CD14-positive monocyte (primary cell): ENCODE measurements around the gene RAX. TPM values are rescaled to one million over a fixed set of nuclear protein-coding genes. Genes with fewer than 3 reads are reported as not detected.

Experiments used
- DNase-seq, 3 donors: peaks; one replicate each; pipeline ENCODE4 v3.0.0-alpha.2; 2011 to 2022
- H2AFZ ChIP-seq: 2 replicates; pipeline ENCODE4 v1.6.0; 2012; ENCODE audit warnings: mild to moderate bottlenecking, low read depth, low read length, inconsistent platforms; ENCODE audit not compliant: insufficient read depth, poor library complexity, severe bottlenecking
- H3K27ac ChIP-seq, 2 donors: 1 replicate in 1 of 2; 2 replicates in 1 of 2; pipeline ENCODE4 v1.5.1; 2012 to 2013; ENCODE audit warnings: low read length in 2 of 2, control low read depth in 1 of 2, inconsistent platforms in 1 of 2, low read depth in 1 of 2, mild to moderate bottlenecking in 1 of 2
- H3K27me3 ChIP-seq, 2 donors: one replicate each; pipeline versions ENCODE4 v1.6.0 to v1.6.1; 2011 to 2013; ENCODE audit warnings: low read length in 2 of 2; ENCODE audit not compliant: control insufficient read depth in 2 of 2, insufficient read depth in 2 of 2
- H3K36me3 ChIP-seq, 2 donors: replicated peaks in 1 of 2; 1 replicate in 1 of 2; 2 replicates in 1 of 2; pipeline versions ENCODE4 v1.5.1 to v1.6.1; 2012 to 2013; ENCODE audit warnings: low read length in 2 of 2, control low read depth in 1 of 2, inconsistent platforms in 1 of 2, mild to moderate bottlenecking in 1 of 2; ENCODE audit not compliant: insufficient read depth in 2 of 2, control insufficient read depth in 1 of 2
- H3K4me1 ChIP-seq, 2 donors: 1 replicate in 1 of 2; 2 replicates in 1 of 2; pipeline versions ENCODE4 v1.5.1 to v1.6.1; 2012 to 2013; ENCODE audit warnings: low read length in 2 of 2, control low read depth in 1 of 2, inconsistent platforms in 1 of 2, mild to moderate bottlenecking in 1 of 2, moderate library complexity in 1 of 2; ENCODE audit not compliant: insufficient read depth in 2 of 2, control insufficient read depth in 1 of 2
- H3K4me2 ChIP-seq: replicated peaks from 2 replicates; pipeline ENCODE3; 2012; ENCODE audit warnings: low read length, moderate library complexity, mild to moderate bottlenecking; ENCODE audit not compliant: poor library complexity, severe bottlenecking; ENCODE audit errors: extremely low read depth
- H3K4me3 ChIP-seq, 3 experiments: fragments of 200-600 bp in 1 of 3; sonication (generic) in 1 of 3; replicated peaks in 1 of 3; 1 replicate in 2 of 3; 2 replicates in 1 of 3; pipeline ENCODE4 v1.5.1; 2011 to 2013; ENCODE audit warnings: low read length in 3 of 3, mild to moderate bottlenecking in 3 of 3, control low read depth in 2 of 3, low read depth in 2 of 3, inconsistent platforms in 1 of 3, moderate library complexity in 1 of 3
- H3K79me2 ChIP-seq: 2 replicates; pipeline ENCODE4 v1.6.0; 2012; ENCODE audit warnings: mild to moderate bottlenecking, control low read depth, inconsistent platforms, low read length, moderate library complexity; ENCODE audit not compliant: insufficient read depth
- H3K9ac ChIP-seq: 2 replicates; pipeline ENCODE4 v1.6.0; 2017; ENCODE audit warnings: low read length, mild to moderate bottlenecking; ENCODE audit not compliant: insufficient read depth, poor library complexity, severe bottlenecking
- H3K9me3 ChIP-seq, 2 donors: replicated peaks in 1 of 2; 1 replicate in 1 of 2; 2 replicates in 1 of 2; pipeline versions ENCODE4 v1.5.1 to v1.6.1; 2012 to 2013; ENCODE audit warnings: low read length in 2 of 2, control low read depth in 1 of 2; ENCODE audit not compliant: control insufficient read depth in 1 of 2, insufficient read depth in 1 of 2
- H4K20me1 ChIP-seq: 2 replicates; pipeline ENCODE4 v1.6.0; 2012; ENCODE audit warnings: mild to moderate bottlenecking, low read length, control low read depth, moderate library complexity; ENCODE audit not compliant: insufficient read depth
- H3K27ac Mint-ChIP-seq, 7 donors: one replicate each; pipeline ENCODE4 v1.8.0; 2020; ENCODE audit warnings: mild to moderate bottlenecking in 7 of 7, mixed read lengths in 7 of 7, moderate library complexity in 6 of 7, inconsistent platforms in 2 of 7
- H3K27me3 Mint-ChIP-seq, 3 donors: one replicate each; pipeline ENCODE4 v1.8.0; 2021 to 2022; ENCODE audit warnings: low read depth in 3 of 3, mild to moderate bottlenecking in 3 of 3, mixed read lengths in 3 of 3, moderate library complexity in 3 of 3, inconsistent platforms in 1 of 3
- H3K36me3 Mint-ChIP-seq, 2 donors: one replicate each; pipeline ENCODE4 v1.8.0; 2020; ENCODE audit warnings: mixed read lengths in 2 of 2, inconsistent platforms in 1 of 2, mild to moderate bottlenecking in 1 of 2
- H3K4me1 Mint-ChIP-seq: one replicate; pipeline ENCODE4 v1.8.0; 2020; ENCODE audit warnings: mild to moderate bottlenecking, mixed read lengths
- H3K4me3 Mint-ChIP-seq, 2 donors: one replicate each; pipeline ENCODE4 v1.8.0; 2020; ENCODE audit warnings: mild to moderate bottlenecking in 2 of 2, mixed read lengths in 2 of 2, moderate library complexity in 1 of 2
- H3K9me3 Mint-ChIP-seq, 7 donors: one replicate each; pipeline ENCODE4 v1.8.0; 2020 to 2022; ENCODE audit warnings: mixed read lengths in 7 of 7, mild to moderate bottlenecking in 6 of 7, moderate library complexity in 6 of 7, inconsistent platforms in 2 of 7
- CTCF ChIP-seq: fragments of 200-600 bp; IDR thresholded peaks from one replicate; pipeline ENCODE4 v1.8.0; 2022; ENCODE audit warnings: antibody characterized with exemption, mild to moderate bottlenecking
- WGBS: methylation state at CpG from one replicate; pipeline ENCODE4 v1.1.5; 2013; ENCODE audit warnings: missing lambda C conversion rate; ENCODE audit not compliant: insufficient coverage; 5-methylcytosine and 5-hydroxymethylcytosine counted together
- intact Hi-C, 2 donors: fragments of 100-400 bp; cut with micrococcal nuclease; formaldehyde crosslinking; loops; one replicate each; pipeline versions ENCODE4 v1.15.0 to v1.15.1; 2023
- polyA plus RNA-seq, 3 donors: library from polyadenylated mRNA; depleted of rRNA in 1 of 3; unstranded in 2 of 3; stranded (reverse) in 1 of 3; fragments of 300-500 nt in 2 of 3; fragments of >200 nt in 1 of 3; fragmentation: Illumina TruSeq in 2 of 3; gene quantifications; 1 replicate in 2 of 3; 2 replicates in 1 of 3; pipeline ENCODE4 v1.2.3, GENCODE V29; 2012 to 2021

Gene RAX
- polyA plus RNA-seq, 3 donors: not detected

- TF ChIP-seq CTCF: no peak
- H3K4me1 ChIP-seq: no peaks in the 10 kb centered on the region
- H3K4me1 Mint-ChIP-seq: peaks cover 25% of the 10 kb centered on the region
- H3K27ac ChIP-seq: no peak overlapping the region
- peaks cover 0 to 42% (median 31%) of the 10 kb centered on the region in 7 donors for H3K9me3 Mint-ChIP-seq
- H3K4me3 Mint-ChIP-seq: peak overlapping the region in 1 of 2 donors; percentile 87
- intact Hi-C loops: no loop called here
- no peak overlapping the region for H3K9ac ChIP-seq
- no CpG with 5 or more reads among the region's 1 CpG for WGBS
- H3K36me3 ChIP-seq: no peaks in the 10 kb centered on the region
- H3K9me3 ChIP-seq: peaks cover 3 to 63% of the 10 kb centered on the region in 2 donors
- H3K27me3 ChIP-seq: peaks cover 82 to 87% of the 10 kb centered on the region in 2 donors
- peaks cover 0 to 9% of the 10 kb centered on the region in 2 donors for H3K36me3 Mint-ChIP-seq
- no peaks in the 10 kb centered on the region for H3K79me2 ChIP-seq
- H3K27ac Mint-ChIP-seq: no peak overlapping the region
- no peak overlapping the region for H3K4me3 ChIP-seq
- H4K20me1 ChIP-seq: no peaks in the 10 kb centered on the region
- DNase-seq: no peak
- peaks cover 85 to 88% (median 87%) of the 10 kb centered on the region in 3 donors for H3K27me3 Mint-ChIP-seq
- H3K4me2 ChIP-seq: no peak overlapping the region
- no peak overlapping the region for H2AFZ ChIP-seq
Observed at GRCh38 chr18:59266459-59266858, 6.8 kb downstream of the RAX start.

GRCh38 chr18:59265974-59266369, 7.3 kb downstream of the RAX start:
- intact Hi-C loops: no loop called here
- H3K27me3 ChIP-seq: peaks cover 77 to 82% of the 10 kb centered on the region in 2 donors
- H2AFZ ChIP-seq: no peak overlapping the region
- no peak overlapping the region for H3K4me3 ChIP-seq
- no peak for TF ChIP-seq CTCF
- H3K4me2 ChIP-seq: peak overlapping the region; percentile 53
- H3K36me3 Mint-ChIP-seq: peaks cover 0 to 9% of the 10 kb centered on the region in 2 donors
- WGBS: 13% methylated on average over 8 of the region's 12 CpGs
- no peak overlapping the region for H3K9ac ChIP-seq
- H3K4me1 ChIP-seq: no peaks in the 10 kb centered on the region
- H3K9me3 Mint-ChIP-seq: peaks cover 0 to 40% (median 31%) of the 10 kb centered on the region in 7 donors
- no peaks in the 10 kb centered on the region for H3K36me3 ChIP-seq
- H3K27ac Mint-ChIP-seq: no peak overlapping the region
- peaks cover 3 to 60% of the 10 kb centered on the region in 2 donors for H3K9me3 ChIP-seq
- H3K4me3 Mint-ChIP-seq: peak overlapping the region in 1 of 2 donors; percentile 87
- no peak overlapping the region for H3K27ac ChIP-seq
- no peaks in the 10 kb centered on the region for H3K79me2 ChIP-seq
- peaks cover 25% of the 10 kb centered on the region for H3K4me1 Mint-ChIP-seq
- H3K27me3 Mint-ChIP-seq: peaks cover 80 to 83% (median 82%) of the 10 kb centered on the region in 3 donors
- H4K20me1 ChIP-seq: no peaks in the 10 kb centered on the region
- no peak for DNase-seq
